Stimulated activated naive CD8-positive, alpha-beta T cell treated with anti-CD3 and anti-CD28 coated beads, Interleukin-15, Interleukin-2, amounts not matched to agents 100 ng/mL and 50 ng/mL, for 24 hours (primary cell): ENCODE measurements around the gene EPB41L2.
"Not testable (repeated sequence)": the region's sequence is repeated elsewhere in the genome, so short reads cannot be mapped to it uniquely, and the experiment has no call there.

Experiments
- H3K27ac Mint-ChIP-seq: one replicate; pipeline ENCODE4 v1.8.0; 2021; ENCODE audit warnings: mild to moderate bottlenecking, mixed read lengths
- H3K27me3 Mint-ChIP-seq: one replicate; pipeline ENCODE4 v1.8.0; 2021; ENCODE audit warnings: mixed read lengths
- H3K36me3 Mint-ChIP-seq: one replicate; pipeline ENCODE4 v1.8.0; 2021; ENCODE audit warnings: low read depth, mixed read lengths
- H3K4me1 Mint-ChIP-seq: one replicate; pipeline ENCODE4 v1.8.0; 2021; ENCODE audit warnings: low read depth, mixed read lengths
- H3K4me3 Mint-ChIP-seq: one replicate; pipeline ENCODE4 v1.8.0; 2021; ENCODE audit warnings: mild to moderate bottlenecking, mixed read lengths
- H3K9me3 Mint-ChIP-seq: one replicate; pipeline ENCODE4 v1.8.0; 2021; ENCODE audit warnings: mixed read lengths

Gene EPB41L2

GRCh38 chr6:130949553-130949952 is 113.5 kb downstream of the EPB41L2 start:
- no peaks in the 10 kb centered on the region for H3K27me3 Mint-ChIP-seq
- H3K27ac Mint-ChIP-seq = no peak overlapping the region
- no peaks in the 10 kb centered on the region for H3K4me1 Mint-ChIP-seq
- no peak overlapping the region for H3K4me3 Mint-ChIP-seq
- H3K36me3 Mint-ChIP-seq = peaks cover 20% of the 10 kb centered on the region
- H3K9me3 Mint-ChIP-seq = no peaks in the 10 kb centered on the region

- Mint-ChIP-seq H3K4me3 (no peak overlapping the region), H3K9me3 (no peaks in the 10 kb centered on the region), H3K36me3 (peaks cover 15% of the 10 kb centered on the region), H3K4me1 (no peaks in the 10 kb centered on the region), H3K27ac (no peak overlapping the region), H3K27me3 (no peaks in the 10 kb centered on the region)
Observed at GRCh38 chr6:130947464-130947863, 115.6 kb downstream of the EPB41L2 start.

- H3K27ac Mint-ChIP-seq = no peak overlapping the region
- H3K4me1 Mint-ChIP-seq = no peaks in the 10 kb centered on the region
- H3K4me3 Mint-ChIP-seq = no peak overlapping the region
- no peaks in the 10 kb centered on the region for H3K27me3 Mint-ChIP-seq
- peaks cover 5% of the 10 kb centered on the region for H3K36me3 Mint-ChIP-seq
- H3K9me3 Mint-ChIP-seq = no peaks in the 10 kb centered on the region
Observed at GRCh38 chr6:130946076-130946475, 117.0 kb downstream of the EPB41L2 start.

- Mint-ChIP-seq H3K9me3 (no peaks in the 10 kb centered on the region), H3K4me1 (no peaks in the 10 kb centered on the region), H3K27me3 (no peaks in the 10 kb centered on the region), H3K4me3 (no peak overlapping the region), H3K36me3 (peaks cover 5% of the 10 kb centered on the region), H3K27ac (no peak overlapping the region)
Observed at GRCh38 chr6:130945401-130945919, 117.6 kb downstream of the EPB41L2 start.

GRCh38 chr6:130944486-130944885 is 118.6 kb downstream of the EPB41L2 start:
- H3K4me1 Mint-ChIP-seq = no peaks in the 10 kb centered on the region
- no peak overlapping the region for H3K27ac Mint-ChIP-seq
- no peaks in the 10 kb centered on the region for H3K9me3 Mint-ChIP-seq
- peaks cover 5% of the 10 kb centered on the region for H3K36me3 Mint-ChIP-seq
- no peaks in the 10 kb centered on the region for H3K27me3 Mint-ChIP-seq
- H3K4me3 Mint-ChIP-seq = no peak overlapping the region

- H3K9me3 Mint-ChIP-seq = no peaks in the 10 kb centered on the region
- no peaks in the 10 kb centered on the region for H3K4me1 Mint-ChIP-seq
- H3K4me3 Mint-ChIP-seq = no peak overlapping the region
- no peaks in the 10 kb centered on the region for H3K27me3 Mint-ChIP-seq
- peaks cover 5% of the 10 kb centered on the region for H3K36me3 Mint-ChIP-seq
- H3K27ac Mint-ChIP-seq = no peak overlapping the region
Observed at GRCh38 chr6:130943738-130944137, 119.3 kb downstream of the EPB41L2 start.

- not testable (repeated sequence) for H3K4me1 Mint-ChIP-seq
Observed at GRCh38 chr6:130942752-130943151, 120.3 kb downstream of the EPB41L2 start.

GRCh38 chr6:130937942-130938604 is 125.0 kb downstream of the EPB41L2 start:
- peaks cover under 1% of the 10 kb centered on the region for H3K36me3 Mint-ChIP-seq
- H3K4me3 Mint-ChIP-seq = no peak overlapping the region
- H3K9me3 Mint-ChIP-seq = no peaks in the 10 kb centered on the region
- no peaks in the 10 kb centered on the region for H3K4me1 Mint-ChIP-seq
- no peaks in the 10 kb centered on the region for H3K27me3 Mint-ChIP-seq
- H3K27ac Mint-ChIP-seq = no peak overlapping the region

More at GRCh38 chr6:130942752-130943151, 120.3 kb downstream of the EPB41L2 start:
- not testable (repeated sequence) for H3K4me3 Mint-ChIP-seq, H3K9me3 Mint-ChIP-seq, H3K27me3 Mint-ChIP-seq, H3K27ac Mint-ChIP-seq, H3K36me3 Mint-ChIP-seq

GRCh38 chr6:130936933-130937332 is 126.1 kb downstream of the EPB41L2 start:
- no peaks in the 10 kb centered on the region for H3K9me3 Mint-ChIP-seq
- H3K36me3 Mint-ChIP-seq = no peaks in the 10 kb centered on the region
- H3K4me1 Mint-ChIP-seq = no peaks in the 10 kb centered on the region
- H3K4me3 Mint-ChIP-seq = no peak overlapping the region
- no peaks in the 10 kb centered on the region for H3K27me3 Mint-ChIP-seq
- H3K27ac Mint-ChIP-seq = no peak overlapping the region

GRCh38 chr6:130935978-130936377 is 127.1 kb downstream of the EPB41L2 start:
- H3K27ac Mint-ChIP-seq = no peak overlapping the region
- H3K9me3 Mint-ChIP-seq = peaks cover under 1% of the 10 kb centered on the region
- no peaks in the 10 kb centered on the region for H3K27me3 Mint-ChIP-seq
- no peaks in the 10 kb centered on the region for H3K4me1 Mint-ChIP-seq
- H3K4me3 Mint-ChIP-seq = no peak overlapping the region
- no peaks in the 10 kb centered on the region for H3K36me3 Mint-ChIP-seq

GRCh38 chr6:130934848-130935585 is 128.0 kb downstream of the EPB41L2 start:
- no peak overlapping the region for H3K27ac Mint-ChIP-seq
- no peak overlapping the region for H3K4me3 Mint-ChIP-seq
- H3K9me3 Mint-ChIP-seq = peaks cover 4% of the 10 kb centered on the region
- H3K36me3 Mint-ChIP-seq = no peaks in the 10 kb centered on the region
- H3K4me1 Mint-ChIP-seq = no peaks in the 10 kb centered on the region
- no peaks in the 10 kb centered on the region for H3K27me3 Mint-ChIP-seq

- H3K4me1 Mint-ChIP-seq = no peaks in the 10 kb centered on the region
- H3K27ac Mint-ChIP-seq = no peak overlapping the region
- no peak overlapping the region for H3K4me3 Mint-ChIP-seq
- peaks cover 4% of the 10 kb centered on the region for H3K9me3 Mint-ChIP-seq
- H3K36me3 Mint-ChIP-seq = no peaks in the 10 kb centered on the region
- no peaks in the 10 kb centered on the region for H3K27me3 Mint-ChIP-seq
Observed at GRCh38 chr6:130933712-130934200, 129.3 kb downstream of the EPB41L2 start.

- Mint-ChIP-seq H3K4me3 (no peak overlapping the region), H3K36me3 (no peaks in the 10 kb centered on the region), H3K27ac (no peak overlapping the region), H3K9me3 (peaks cover 4% of the 10 kb centered on the region), H3K27me3 (no peaks in the 10 kb centered on the region), H3K4me1 (no peaks in the 10 kb centered on the region)
Observed at GRCh38 chr6:130932921-130933320, 130.1 kb downstream of the EPB41L2 start.

GRCh38 chr6:130932438-130932837 is 130.6 kb downstream of the EPB41L2 start:
- H3K27me3 Mint-ChIP-seq = no peaks in the 10 kb centered on the region
- H3K4me1 Mint-ChIP-seq = no peaks in the 10 kb centered on the region
- no peak overlapping the region for H3K4me3 Mint-ChIP-seq
- no peak overlapping the region for H3K27ac Mint-ChIP-seq
- H3K36me3 Mint-ChIP-seq = no peaks in the 10 kb centered on the region
- peaks cover 4% of the 10 kb centered on the region for H3K9me3 Mint-ChIP-seq

- Mint-ChIP-seq H3K27ac (no peak overlapping the region), H3K36me3 (no peaks in the 10 kb centered on the region), H3K27me3 (no peaks in the 10 kb centered on the region), H3K4me3 (no peak overlapping the region), H3K9me3 (peaks cover 4% of the 10 kb centered on the region), H3K4me1 (no peaks in the 10 kb centered on the region)
Observed at GRCh38 chr6:130931683-130932082, 131.4 kb downstream of the EPB41L2 start.
